GM23248 (cell line): ENCODE data around the gene DISP2.

Experiments
- EZH2 ChIP-seq: fragments of 200-600 bp; sonication (generic); IDR thresholded peaks from 2 replicates; pipeline ENCODE4 v1.6.1; 2018; ENCODE audit warnings: antibody characterized with exemption, mild to moderate bottlenecking; ENCODE audit not compliant: insufficient read depth, poor library complexity, severe bottlenecking
- EZH2phosphoT487 ChIP-seq: fragments of 200-600 bp; sonication (generic); IDR thresholded peaks from 2 replicates; pipeline ENCODE4 v1.6.1; 2018; ENCODE audit warnings: antibody characterized with exemption, moderate library complexity, mild to moderate bottlenecking, low read depth; ENCODE audit not compliant: insufficient read depth

DNA sequence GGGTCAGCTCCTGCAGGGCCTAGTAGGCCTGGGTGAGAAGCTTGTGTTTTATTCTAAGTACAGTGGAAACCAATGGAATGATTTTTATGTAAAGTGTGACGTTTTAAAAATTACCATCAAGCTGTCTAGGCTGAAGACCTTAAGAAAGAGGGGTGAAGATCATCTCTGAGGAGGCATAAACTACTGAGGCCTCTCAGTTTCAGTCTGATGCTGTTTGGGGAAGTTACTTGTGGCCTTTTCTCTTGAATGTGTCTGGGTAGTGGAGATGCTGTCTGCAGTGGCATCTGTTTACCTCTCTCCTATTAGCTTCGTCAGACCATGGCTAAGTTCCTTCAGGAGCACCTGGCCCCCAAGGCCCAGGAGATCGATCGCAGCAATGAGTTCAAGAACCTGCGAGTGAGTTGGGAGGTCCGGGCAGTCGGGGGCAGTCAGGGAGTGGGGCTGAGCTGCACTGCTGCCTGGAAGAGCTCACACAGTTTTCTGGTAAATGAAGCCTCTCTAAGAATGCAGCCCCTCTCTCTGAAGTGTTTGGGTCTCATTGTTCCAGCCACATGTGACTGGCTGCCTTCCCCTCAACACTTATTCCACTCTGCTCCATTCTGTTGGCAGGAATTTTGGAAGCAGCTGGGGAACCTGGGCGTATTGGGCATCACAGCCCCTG lies 49.4 kb downstream of the DISP2 start:
- TF ChIP-seq EZH2 (no peak), EZH2phosphoT487 (no peak)
